Neural crest cell (in vitro differentiated cells): ENCODE data around the gene NELFB. TPM values are rescaled to one million over a fixed set of nuclear protein-coding genes. Genes with fewer than 3 reads are reported as not detected.

Experiments used
- DNase-seq: peaks from one replicate; pipeline ENCODE4 v3.0.0; 2021; ENCODE audit warnings: low read depth, mixed read lengths, low spot score
- H3K27ac Mint-ChIP-seq: one replicate; pipeline ENCODE4 v1.8.0; 2021; ENCODE audit warnings: mild to moderate bottlenecking, mixed read lengths; ENCODE audit not compliant: unreplicated experiment
- H3K27me3 Mint-ChIP-seq: 2 replicates; pipeline ENCODE4 v1.8.0; 2021; ENCODE audit warnings: low read depth, mild to moderate bottlenecking, mixed read lengths
- H3K36me3 Mint-ChIP-seq: 2 replicates; pipeline ENCODE4 v1.8.0; 2021; ENCODE audit warnings: low read depth, mild to moderate bottlenecking, mixed read lengths
- H3K4me1 Mint-ChIP-seq: 2 replicates; pipeline ENCODE4 v1.8.0; 2021; ENCODE audit warnings: mixed read lengths
- H3K4me3 Mint-ChIP-seq: one replicate; pipeline ENCODE4 v1.8.0; 2021; ENCODE audit warnings: mild to moderate bottlenecking, mixed read lengths
- H3K9me3 Mint-ChIP-seq: 2 replicates; pipeline ENCODE4 v1.8.0; 2021; ENCODE audit warnings: mixed read lengths
- CTCF ChIP-seq: fragments of 200-600 bp; sonication (generic); conservative IDR thresholded peaks from 2 replicates; pipeline ENCODE4 v1.5.0; 2021; ENCODE audit warnings: antibody characterized with exemption, mild to moderate bottlenecking
- total RNA-seq: library from RNA; stranded (reverse); gene quantifications from 2 replicates; pipeline ENCODE4 v1.2.1, GENCODE V29; 2021

The NELFB gene
- total RNA-seq, 1 donor from 2014 or later = 79.0 TPM

GRCh38 chr9:137321726-137322361, 66.7 kb downstream of the NELFB start:
- DNase-seq = no peak
- H3K27me3 Mint-ChIP-seq = no peaks in the 10 kb centered on the region
- H3K9me3 Mint-ChIP-seq = peaks cover 2% of the 10 kb centered on the region
- no peak overlapping the region for H3K4me3 Mint-ChIP-seq
- TF ChIP-seq CTCF = no peak
- no peak overlapping the region for H3K27ac Mint-ChIP-seq
- peaks cover 3% of the 10 kb centered on the region for H3K36me3 Mint-ChIP-seq
- peaks cover 12% of the 10 kb centered on the region for H3K4me1 Mint-ChIP-seq

Other genes with a start within 250 kb of the NELFB start
- 31.7 and 37.1 TPM in 2 replicates for gene ABCA2, start 227.1 kb upstream of the NELFB start, total RNA-seq
- 0.14 TPM in 1 of 2 replicates, not detected in the other for gene FUT7, start 223.2 kb upstream of the NELFB start, total RNA-seq
- gene NPDC1, start 209.2 kb upstream of the NELFB start, total RNA-seq = 54.7 and 61.1 TPM in 2 replicates
- not detected in 2 replicates for gene ENTPD2, start 201.3 kb upstream of the NELFB start, total RNA-seq
- 29.8 and 31.1 TPM in 2 replicates for gene SAPCD2, start 184.8 kb upstream of the NELFB start, total RNA-seq
- gene UAP1L1, start 177.8 kb upstream of the NELFB start, total RNA-seq = 2.6 and 2.9 TPM in 2 replicates
- 50.4 and 54.0 TPM in 2 replicates for gene MAN1B1, start 168.3 kb upstream of the NELFB start, total RNA-seq
- 37.9 and 46.5 TPM in 2 replicates for gene DPP7, start 140.6 kb upstream of the NELFB start, total RNA-seq
- 0.14 and 0.44 TPM in 2 replicates for gene GRIN1, start 116.2 kb upstream of the NELFB start, total RNA-seq
- gene LRRC26, start 85.3 kb upstream of the NELFB start, total RNA-seq = 0.37 and 0.48 TPM in 2 replicates
- gene TMEM210, start 83.3 kb upstream of the NELFB start, total RNA-seq = not detected in 2 replicates
- 69.3 and 71.7 TPM in 2 replicates for gene ANAPC2, start 66.8 kb upstream of the NELFB start, total RNA-seq
- gene SSNA1, start 66.7 kb upstream of the NELFB start, total RNA-seq = 64.8 and 66.4 TPM in 2 replicates
- 22.0 and 25.1 TPM in 2 replicates for gene TPRN, start 54.6 kb upstream of the NELFB start, total RNA-seq
- 45.0 and 49.7 TPM in 2 replicates for gene TMEM203, start 49.7 kb upstream of the NELFB start, total RNA-seq
- gene NDOR1, start 49.6 kb upstream of the NELFB start, total RNA-seq = 36.6 and 39.4 TPM in 2 replicates
- 9.7 and 10.1 TPM in 2 replicates for gene RNF208, start 33.1 kb upstream of the NELFB start, total RNA-seq
- 1.2 and 1.6 TPM in 2 replicates for gene CYSRT1, start 30.2 kb upstream of the NELFB start, total RNA-seq
- gene RNF224, start 27.8 kb upstream of the NELFB start, total RNA-seq = 0.16 TPM in 1 of 2 replicates, not detected in the other
- gene SLC34A3, start 24.4 kb upstream of the NELFB start, total RNA-seq = not detected in 2 replicates
- gene TUBB4B, start 14.0 kb upstream of the NELFB start, total RNA-seq = 329 and 336 TPM in 2 replicates
- gene STPG3, start 4.0 kb upstream of the NELFB start, total RNA-seq = 0.26 TPM in 1 of 2 replicates, not detected in the other
- gene TOR4A, start 22.4 kb downstream of the NELFB start, total RNA-seq = 0.75 and 0.86 TPM in 2 replicates
- 31.7 and 33.7 TPM in 2 replicates for gene NRARP, start 46.9 kb downstream of the NELFB start, total RNA-seq
- 15.1 and 17.6 TPM in 2 replicates for gene EXD3, start 167.8 kb downstream of the NELFB start, total RNA-seq
- 0.89 and 0.98 TPM in 2 replicates for gene NOXA1, start 168.1 kb downstream of the NELFB start, total RNA-seq
- 0.12 and 0.14 TPM in 2 replicates for gene ENTPD8, start 186.0 kb downstream of the NELFB start, total RNA-seq
- gene NSMF, start 204.0 kb downstream of the NELFB start, total RNA-seq = 64.4 and 65.3 TPM in 2 replicates